RWPE2 (cell line): Measurements from ENCODE around the gene HMGN1.
A peak's percentile ranks its signal among the peaks of the same experiment; 100 is the strongest.

Source experiments
- ATAC-seq: fragments of 200-7000 bp; cut with Tn5 transposase; 3 replicates; pipeline ENCODE4 v1.9.1; 2021; ENCODE audit warnings: low read depth
- DNase-seq: peaks from one replicate; pipeline ENCODE4 v3.0.0-alpha.2; 2020; ENCODE audit warnings: low spot score
- H3K27ac ChIP-seq: fragments of 450-650 bp; 2 replicates; pipeline ENCODE4 v1.5.1; 2017; ENCODE audit warnings: mild to moderate bottlenecking; ENCODE audit not compliant: poor library complexity, severe bottlenecking
- H3K27me3 ChIP-seq: fragments of 250-450 bp; sonication (Bioruptor Pico); 2 replicates; pipeline ENCODE4 v1.5.1; 2021; ENCODE audit warnings: mild to moderate bottlenecking, moderate library complexity; ENCODE audit not compliant: insufficient read depth, poor library complexity, severe bottlenecking
- H3K36me3 ChIP-seq: fragments of 250-450 bp; sonication (Bioruptor Pico); 2 replicates; pipeline ENCODE4 v1.5.1; 2020; ENCODE audit warnings: low read depth, mild to moderate bottlenecking, moderate library complexity
- H3K4me1 ChIP-seq: fragments of 250-450 bp; sonication (Bioruptor Pico); 2 replicates; pipeline ENCODE4 v1.5.1; 2021; ENCODE audit warnings: mild to moderate bottlenecking, moderate library complexity; ENCODE audit not compliant: insufficient read depth, poor library complexity, severe bottlenecking
- H3K4me3 ChIP-seq: fragments of 250-450 bp; sonication (Bioruptor Pico); 2 replicates; pipeline ENCODE4 v1.5.1; 2021; ENCODE audit warnings: mild to moderate bottlenecking, moderate library complexity; ENCODE audit not compliant: severe bottlenecking
- H3K9me3 ChIP-seq: fragments of 250-450 bp; sonication (Bioruptor Pico); 2 replicates; pipeline ENCODE4 v1.5.1; 2021; ENCODE audit warnings: mild to moderate bottlenecking, moderate library complexity; ENCODE audit not compliant: severe bottlenecking
- CTCF ChIP-seq: fragments of 450-650 bp; IDR thresholded peaks from one replicate; pipeline ENCODE4 v1.5.1; 2017; ENCODE audit warnings: mild to moderate bottlenecking, moderate library complexity; ENCODE audit not compliant: poor library complexity, severe bottlenecking

The HMGN1 gene

GRCh38 chr21:39388811-39389155, 39.9 kb upstream of the HMGN1 start:
- Histone ChIP-seq H3K36me3 (peaks cover 31% of the 10 kb centered on the region), H3K4me3 (peak overlapping the region; percentile 40), H3K9me3 (no peaks in the 10 kb centered on the region), H3K27ac (peak overlapping the region; percentile 49), H3K4me1 (no peaks in the 10 kb centered on the region), H3K27me3 (no peaks in the 10 kb centered on the region)
- no peak for DNase-seq
- ATAC-seq = no peak
- TF ChIP-seq CTCF = peak; percentile 75

- Histone ChIP-seq H3K9me3 (no peaks in the 10 kb centered on the region), H3K27ac (peak overlapping the region; percentile 49), H3K36me3 (peaks cover 25% of the 10 kb centered on the region), H3K4me3 (peak overlapping the region; percentile 40), H3K27me3 (no peaks in the 10 kb centered on the region), H3K4me1 (no peaks in the 10 kb centered on the region)
- peak; percentile 95 for ATAC-seq
- peak; percentile 96 for TF ChIP-seq CTCF
- DNase-seq = peak; percentile 88
Measured at GRCh38 chr21:39388038-39388810, 39.3 kb upstream of the HMGN1 start.

GRCh38 chr21:39387461-39388037, 38.7 kb upstream of the HMGN1 start:
- Histone ChIP-seq H3K36me3 (peaks cover 18% of the 10 kb centered on the region), H3K27ac (peak overlapping the region; percentile 49), H3K4me1 (no peaks in the 10 kb centered on the region), H3K9me3 (no peaks in the 10 kb centered on the region), H3K4me3 (peak overlapping the region; percentile 40), H3K27me3 (no peaks in the 10 kb centered on the region)
- ATAC-seq = peak; percentile 30
- TF ChIP-seq CTCF = no peak
- peak; percentile 81 for DNase-seq

GRCh38 chr21:39386899-39387298, 38.0 kb upstream of the HMGN1 start:
- DNase-seq = no peak
- H3K27me3 ChIP-seq = no peaks in the 10 kb centered on the region
- H3K4me1 ChIP-seq = no peaks in the 10 kb centered on the region
- peak overlapping the region; percentile 49 for H3K27ac ChIP-seq
- H3K4me3 ChIP-seq = no peak overlapping the region
- no peaks in the 10 kb centered on the region for H3K9me3 ChIP-seq
- peaks cover 12% of the 10 kb centered on the region for H3K36me3 ChIP-seq
- ATAC-seq = no peak
- TF ChIP-seq CTCF = no peak

DNA sequence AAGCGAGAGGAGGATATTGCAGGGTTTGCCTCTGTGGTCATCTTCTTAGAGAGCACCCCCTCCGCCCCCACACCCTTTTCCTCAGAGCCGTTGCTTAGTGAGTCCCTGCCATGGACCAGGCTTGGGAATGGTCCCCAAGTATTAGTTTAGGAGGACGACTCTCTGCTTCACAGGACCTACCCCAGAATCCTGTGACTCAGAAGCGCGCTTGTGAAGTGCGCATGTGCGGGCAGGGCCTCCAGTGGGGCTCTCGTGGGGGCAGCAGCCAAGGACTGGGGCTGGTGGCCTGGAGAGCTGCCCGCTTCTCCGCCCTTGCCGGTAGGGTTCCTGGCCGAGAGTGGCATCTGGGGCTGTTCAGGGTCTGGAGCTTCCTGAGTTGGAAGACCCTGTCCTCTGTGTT, 37.3 kb upstream of the HMGN1 start:
- no peak overlapping the region for H3K27ac ChIP-seq
- DNase-seq (no peak), ATAC-seq (no peak)
- no peaks in the 10 kb centered on the region for H3K9me3 ChIP-seq
- H3K4me1 ChIP-seq = no peaks in the 10 kb centered on the region
- H3K4me3 ChIP-seq = no peak overlapping the region
- TF ChIP-seq CTCF = no peak
- no peaks in the 10 kb centered on the region for H3K27me3 ChIP-seq
- H3K36me3 ChIP-seq = peaks cover 6% of the 10 kb centered on the region
